ENCODE data around the gene TLR4.

Gene TLR4

GRCh38 chr9:117746263-117746662, 42.1 kb downstream of the TLR4 start:
- no peak for DNase-seq

- no peak for DNase-seq
Observed at GRCh38 chr9:117747386-117747970, 43.3 kb downstream of the TLR4 start.

GRCh38 chr9:117750401-117750800, 46.2 kb downstream of the TLR4 start:
- no peak for DNase-seq

- DNase-seq, result no peak
Observed at GRCh38 chr9:117752894-117753293, 48.7 kb downstream of the TLR4 start.

- no peak for DNase-seq
Observed at GRCh38 chr9:117757561-117758190, 53.5 kb downstream of the TLR4 start.

GRCh38 chr9:117763314-117763713, 59.1 kb downstream of the TLR4 start:
- DNase-seq, result peak; percentile 30

- no peak for DNase-seq
Observed at GRCh38 chr9:117768750-117769395, 64.7 kb downstream of the TLR4 start.

GRCh38 chr9:117771136-117771535, 66.9 kb downstream of the TLR4 start:
- DNase-seq, result no peak

GRCh38 chr9:117772960-117773359, 68.8 kb downstream of the TLR4 start:
- no peak for DNase-seq

All from activated CD4-positive, alpha-beta T cell treated with anti-CD3 and anti-CD28 coated beads, Interleukin-2, Interleukin-6, amounts not matched to agents 100 ng/mL and 50 ng/mL, durations not matched to agents 16 hours and 8 hours (primary cell).